Gastrocnemius medialis (tissue), 4 donors: ENCODE data around the gene PIPOX.

ENCODE experiments used
- CTCF ChIP-seq, 5 experiments: fragments of 450-650 bp in 3 of 5; fragments of 200-600 bp in 2 of 5; sonication (generic) in 2 of 5; IDR thresholded peaks in 4 of 5; conservative IDR thresholded peaks in 1 of 5; 1 replicate in 4 of 5; 2 replicates in 1 of 5; pipeline ENCODE4 v1.5.1; 2016 to 2019; ENCODE audit warnings: antibody characterized with exemption in 5 of 5, mild to moderate bottlenecking in 3 of 5, moderate library complexity in 3 of 5
- POLR2A ChIP-seq, 2 donors: fragments of 450-650 bp; IDR thresholded peaks; one replicate each; pipeline ENCODE4 v1.6.1; 2017; ENCODE audit warnings: antibody characterized with exemption in 2 of 2, mild to moderate bottlenecking in 2 of 2, moderate library complexity in 2 of 2

GRCh38 chr17:29051731-29052130, 8.8 kb downstream of the PIPOX start:
- TF ChIP-seq CTCF (IDR thresholded peaks at IDR 0.05 in 4 of 5, conservative IDR thresholded peaks at IDR 0.05 in 1 of 5), result no peak
- no peak for TF ChIP-seq POLR2A (IDR thresholded peaks at IDR 0.05)
